Measurements from ENCODE around the gene IPO7. TPM values are rescaled to one million over a fixed set of nuclear protein-coding genes. Genes with fewer than 3 reads are reported as not detected.

Gene IPO7
- total RNA-seq, 1 donor from 2014 or later: 57.5 TPM

DNA sequence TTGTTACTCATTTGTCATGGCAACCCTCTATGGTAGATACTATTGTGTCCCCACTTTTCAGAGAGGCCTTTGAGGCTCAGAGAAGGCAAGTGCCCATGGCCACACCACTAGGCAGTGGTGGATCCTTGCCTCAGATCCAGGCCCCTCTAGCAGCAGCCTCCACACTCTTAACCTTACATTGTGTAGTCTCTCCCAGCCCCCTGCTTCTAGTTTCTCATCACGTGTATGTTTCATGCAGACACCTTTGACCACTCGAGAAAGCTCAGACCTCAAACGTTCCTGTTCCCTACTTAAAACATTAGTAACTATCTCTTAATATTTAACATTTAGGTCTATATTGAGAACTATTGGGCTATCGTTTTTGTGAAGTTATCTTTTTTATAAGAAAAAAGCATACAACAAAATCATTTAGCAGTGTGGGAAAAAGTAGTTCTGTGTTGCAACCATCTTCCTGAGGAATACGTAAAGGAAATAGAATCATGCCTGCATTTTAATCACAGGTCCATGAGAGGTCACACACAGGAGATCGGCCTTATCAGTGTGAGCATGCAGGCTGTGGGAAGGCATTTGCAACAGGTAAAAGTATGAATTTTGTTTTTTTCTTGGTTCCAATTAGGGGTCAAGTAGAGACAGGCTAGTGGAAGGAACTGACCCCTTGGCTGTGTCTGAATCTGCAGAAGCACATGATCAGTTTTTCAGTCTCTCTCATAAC lies 111.5 kb downstream of the IPO7 start:
- no peak for DNase-seq (ENCODE audit: low read depth)
- no peak overlapping the region for H3K4me3 ChIP-seq (ENCODE audit: low read depth, low read length)
- TF ChIP-seq, protein P1, sequence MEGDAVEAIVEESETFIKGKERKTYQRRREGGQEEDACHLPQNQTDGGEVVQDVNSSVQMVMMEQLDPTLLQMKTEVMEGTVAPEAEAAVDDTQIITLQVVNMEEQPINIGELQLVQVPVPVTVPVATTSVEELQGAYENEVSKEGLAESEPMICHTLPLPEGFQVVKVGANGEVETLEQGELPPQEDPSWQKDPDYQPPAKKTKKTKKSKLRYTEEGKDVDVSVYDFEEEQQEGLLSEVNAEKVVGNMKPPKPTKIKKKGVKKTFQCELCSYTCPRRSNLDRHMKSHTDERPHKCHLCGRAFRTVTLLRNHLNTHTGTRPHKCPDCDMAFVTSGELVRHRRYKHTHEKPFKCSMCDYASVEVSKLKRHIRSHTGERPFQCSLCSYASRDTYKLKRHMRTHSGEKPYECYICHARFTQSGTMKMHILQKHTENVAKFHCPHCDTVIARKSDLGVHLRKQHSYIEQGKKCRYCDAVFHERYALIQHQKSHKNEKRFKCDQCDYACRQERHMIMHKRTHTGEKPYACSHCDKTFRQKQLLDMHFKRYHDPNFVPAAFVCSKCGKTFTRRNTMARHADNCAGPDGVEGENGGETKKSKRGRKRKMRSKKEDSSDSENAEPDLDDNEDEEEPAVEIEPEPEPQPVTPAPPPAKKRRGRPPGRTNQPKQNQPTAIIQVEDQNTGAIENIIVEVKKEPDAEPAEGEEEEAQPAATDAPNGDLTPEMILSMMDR (conservative IDR thresholded peaks at IDR 0.05; ENCODE audit: low read depth, low read length): no peak

Other genes starting within 250 kb of the IPO7 start
- 71.6 and 75.0 TPM in 2 replicates for gene DENND5A, start 119.3 kb upstream of the IPO7 start, total RNA-seq
- 36.8 and 38.0 TPM in 2 replicates for gene TMEM41B, start 70.1 kb upstream of the IPO7 start, total RNA-seq
- 17.8 and 38.7 TPM in 2 replicates for gene ZNF143, start 76.4 kb downstream of the IPO7 start, total RNA-seq
- gene WEE1, start 189.0 kb downstream of the IPO7 start, total RNA-seq: 61.2 and 105 TPM in 2 replicates

All from epithelial cell of proximal tubule (primary cell).